HG02870 (cell line): Measurements from ENCODE around the gene SYNE1.
"Not testable (repeated sequence)": the region's sequence is repeated elsewhere in the genome, so short reads cannot be mapped to it uniquely, and the experiment has no call there.

ENCODE experiments used
- ATAC-seq: cut with Tn5 transposase; IDR thresholded peaks from one replicate; pipeline ENCODE4 v1.9.1; 2021; ENCODE audit warnings: mild to moderate bottlenecking, moderate library complexity; ENCODE audit not compliant: unreplicated experiment

SYNE1 gene

GRCh38 chr6:152631376-152631775, 5.8 kb downstream of the SYNE1 start:
- ATAC-seq = no peak

- ATAC-seq = no peak
Measured at GRCh38 chr6:152630832-152631231, 6.3 kb downstream of the SYNE1 start.

GRCh38 chr6:152625213-152625612, 11.9 kb downstream of the SYNE1 start:
- no peak for ATAC-seq

- not testable (repeated sequence) for ATAC-seq
Measured at GRCh38 chr6:152614776-152615175, 22.4 kb downstream of the SYNE1 start.

GRCh38 chr6:152609125-152609670, 28.0 kb downstream of the SYNE1 start:
- no peak for ATAC-seq

- no peak for ATAC-seq
Measured at GRCh38 chr6:152605941-152606340, 31.2 kb downstream of the SYNE1 start.

GRCh38 chr6:152605342-152605741, 31.8 kb downstream of the SYNE1 start:
- no peak for ATAC-seq

GRCh38 chr6:152603911-152604310, 33.3 kb downstream of the SYNE1 start:
- no peak for ATAC-seq

GRCh38 chr6:152600022-152600421, 37.1 kb downstream of the SYNE1 start:
- ATAC-seq = no peak

- ATAC-seq = no peak
Measured at GRCh38 chr6:152598901-152599537, 38.1 kb downstream of the SYNE1 start.

- no peak for ATAC-seq
Measured at GRCh38 chr6:152598421-152598820, 38.7 kb downstream of the SYNE1 start.

GRCh38 chr6:152596726-152597125, 40.4 kb downstream of the SYNE1 start:
- no peak for ATAC-seq

GRCh38 chr6:152595499-152595898, 41.7 kb downstream of the SYNE1 start:
- ATAC-seq = no peak

GRCh38 chr6:152594701-152595100, 42.5 kb downstream of the SYNE1 start:
- ATAC-seq = no peak

GRCh38 chr6:152588456-152588855, 48.7 kb downstream of the SYNE1 start:
- ATAC-seq = no peak

- ATAC-seq = no peak
Measured at GRCh38 chr6:152587473-152587872, 49.7 kb downstream of the SYNE1 start.

GRCh38 chr6:152585236-152585635, 51.9 kb downstream of the SYNE1 start:
- ATAC-seq = no peak

GRCh38 chr6:152583888-152584287, 53.3 kb downstream of the SYNE1 start:
- no peak for ATAC-seq

- no peak for ATAC-seq
Measured at GRCh38 chr6:152576525-152576924, 60.6 kb downstream of the SYNE1 start.

GRCh38 chr6:152575621-152576150, 61.5 kb downstream of the SYNE1 start:
- ATAC-seq = no peak

GRCh38 chr6:152575161-152575560, 62.0 kb downstream of the SYNE1 start:
- ATAC-seq = no peak

- ATAC-seq = no peak
Measured at GRCh38 chr6:152573762-152574161, 63.4 kb downstream of the SYNE1 start.
